ENCODE measurements around the gene IRX2. TPM values are rescaled to one million over a fixed set of nuclear protein-coding genes. Genes with fewer than 3 reads are reported as not detected.

The IRX2 gene
- total and polyA plus RNA-seq, 10 of the 15 experiments (the other 5 are each of a cell fraction or from before 2014, with no cell fraction given): not detected

GRCh38 chr5:2709976-2710689 lies 41.3 kb downstream of the IRX2 start (continued):
- TF ChIP-seq, protein P1, sequence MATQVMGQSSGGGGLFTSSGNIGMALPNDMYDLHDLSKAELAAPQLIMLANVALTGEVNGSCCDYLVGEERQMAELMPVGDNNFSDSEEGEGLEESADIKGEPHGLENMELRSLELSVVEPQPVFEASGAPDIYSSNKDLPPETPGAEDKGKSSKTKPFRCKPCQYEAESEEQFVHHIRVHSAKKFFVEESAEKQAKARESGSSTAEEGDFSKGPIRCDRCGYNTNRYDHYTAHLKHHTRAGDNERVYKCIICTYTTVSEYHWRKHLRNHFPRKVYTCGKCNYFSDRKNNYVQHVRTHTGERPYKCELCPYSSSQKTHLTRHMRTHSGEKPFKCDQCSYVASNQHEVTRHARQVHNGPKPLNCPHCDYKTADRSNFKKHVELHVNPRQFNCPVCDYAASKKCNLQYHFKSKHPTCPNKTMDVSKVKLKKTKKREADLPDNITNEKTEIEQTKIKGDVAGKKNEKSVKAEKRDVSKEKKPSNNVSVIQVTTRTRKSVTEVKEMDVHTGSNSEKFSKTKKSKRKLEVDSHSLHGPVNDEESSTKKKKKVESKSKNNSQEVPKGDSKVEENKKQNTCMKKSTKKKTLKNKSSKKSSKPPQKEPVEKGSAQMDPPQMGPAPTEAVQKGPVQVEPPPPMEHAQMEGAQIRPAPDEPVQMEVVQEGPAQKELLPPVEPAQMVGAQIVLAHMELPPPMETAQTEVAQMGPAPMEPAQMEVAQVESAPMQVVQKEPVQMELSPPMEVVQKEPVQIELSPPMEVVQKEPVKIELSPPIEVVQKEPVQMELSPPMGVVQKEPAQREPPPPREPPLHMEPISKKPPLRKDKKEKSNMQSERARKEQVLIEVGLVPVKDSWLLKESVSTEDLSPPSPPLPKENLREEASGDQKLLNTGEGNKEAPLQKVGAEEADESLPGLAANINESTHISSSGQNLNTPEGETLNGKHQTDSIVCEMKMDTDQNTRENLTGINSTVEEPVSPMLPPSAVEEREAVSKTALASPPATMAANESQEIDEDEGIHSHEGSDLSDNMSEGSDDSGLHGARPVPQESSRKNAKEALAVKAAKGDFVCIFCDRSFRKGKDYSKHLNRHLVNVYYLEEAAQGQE (IDR thresholded peaks at IDR 0.05; ENCODE audit: low read depth, low read length): no peak
- TF ChIP-seq E2F8 (IDR thresholded peaks at IDR 0.05; ENCODE audit: low read depth, partially characterized antibody) (no peak), SRF (IDR thresholded peaks at IDR 0.05; ENCODE audit: low read depth in 2 of 2, low read length in 2 of 2) (no peak), ZSCAN29 (IDR thresholded peaks at IDR 0.05) (no peak)

- WGBS (ENCODE audit: insufficient coverage, insufficient replicate concordance, low lambda C conversion rate, missing lambda C conversion rate): 46% methylated on average over 10 of the region's 10 CpGs
- H3K9ac ChIP-seq (ENCODE audit: control insufficient read depth, insufficient read depth, low read length): no peak overlapping the region
- no peaks in the 10 kb centered on the region for H4K20me1 ChIP-seq (ENCODE audit: control insufficient read depth, insufficient read depth)
- ChIA-PET POLR2A (no interaction called here), RAD21 (ENCODE audit: unreplicated experiment) (no interaction called here), CTCF (no interaction called here), SMC1A (ENCODE audit: uncharacterized antibody, unreplicated experiment) (no interaction called here)
- H3K27ac ChIP-seq (ENCODE audit: control insufficient read depth, insufficient read depth): no peak overlapping the region
- TF ChIP-seq USF2 (IDR thresholded peaks at IDR 0.05; ENCODE audit: borderline replicate concordance, low read depth, low read length) (no peak), NR2F1 (conservative IDR thresholded peaks at IDR 0.05) (no peak), YBX1 (IDR thresholded peaks at IDR 0.05) (no peak), ZNF622 (IDR thresholded peaks at IDR 0.05) (no peak), MAX (IDR thresholded peaks at IDR 0.05; ENCODE audit: low read depth, low read length) (no peak), SREBF2 (IDR thresholded peaks at IDR 0.05; ENCODE audit: low read length) (no peak), EGR1 (IDR thresholded peaks at IDR 0.05; ENCODE audit: borderline replicate concordance in 1 of 2, low read depth in 2 of 2, low read length in 2 of 2) (no peak)
- in situ Hi-C loops (cut with MboI): no loop called here
- ATAC-seq (no peak), DNase-seq (ENCODE audit: low read depth, low spot score) (no peak), FAIRE-seq (no peak)
- BruUV-seq (replicated peaks): no TSS peak
- intact Hi-C loops (cut with micrococcal nuclease; ENCODE audit: unreplicated experiment): no loop called here
- H3K4me1 ChIP-seq (ENCODE audit: control insufficient read depth, insufficient read depth, low read length): no peaks in the 10 kb centered on the region
- H2AFZ ChIP-seq (ENCODE audit: control insufficient read depth, low read depth, low read length): no peak overlapping the region
- H3K36me3 ChIP-seq (ENCODE audit: control insufficient read depth in 2 of 2, insufficient read depth in 2 of 2, low read length in 1 of 2): no peaks in the 10 kb centered on the region
- no peak overlapping the region for H3K4me2 ChIP-seq (ENCODE audit: control insufficient read depth, insufficient read depth)
- H3K79me2 ChIP-seq (ENCODE audit: control insufficient read depth, insufficient read depth, low read length): no peaks in the 10 kb centered on the region
- no peak overlapping the region for H3K4me3 ChIP-seq
- H3K9me3 ChIP-seq (replicated peaks; ENCODE audit: control insufficient read depth, insufficient read depth, low read length): no peaks in the 10 kb centered on the region; the same call in 2 of the 3 replicates
- no peaks in the 10 kb centered on the region for H3K27me3 ChIP-seq (replicated peaks in 1 of 2; ENCODE audit: control insufficient read depth in 2 of 2, insufficient read depth in 2 of 2, low read length in 1 of 2)
Observed at GRCh38 chr5:2708751-2709150, 42.7 kb downstream of the IRX2 start.
